Lower lobe of right lung (tissue), 2 donors: ENCODE results near the gene RASGRF2. TPM values are rescaled to one million over a fixed set of nuclear protein-coding genes. Genes with fewer than 3 reads are reported as not detected.
"Not testable (repeated sequence)": the region's sequence is repeated elsewhere in the genome, so short reads cannot be mapped to it uniquely, and the experiment has no call there.

Experiments used
- ATAC-seq, 2 donors: fragments of 200-7000 bp; cut with Tn5 transposase; one replicate each; pipeline ENCODE4 v1.9.1; 2020 to 2022; ENCODE audit warnings: mild to moderate bottlenecking in 2 of 2, moderate library complexity in 2 of 2
- DNase-seq: peaks from one replicate; pipeline ENCODE4 v3.0.0-alpha.2; 2020
- H3K27ac ChIP-seq: fragments of 200-600 bp; one replicate; pipeline ENCODE4 v1.8.0; 2022
- H3K27me3 ChIP-seq: fragments of 200-600 bp; one replicate; pipeline ENCODE4 v1.8.0; 2022; ENCODE audit warnings: low read depth
- H3K36me3 ChIP-seq: fragments of 200-600 bp; one replicate; pipeline ENCODE4 v1.8.0; 2022; ENCODE audit warnings: mild to moderate bottlenecking
- H3K4me1 ChIP-seq: fragments of 200-600 bp; one replicate; pipeline ENCODE4 v1.8.0; 2022
- H3K4me3 ChIP-seq: fragments of 200-600 bp; one replicate; pipeline ENCODE4 v1.8.0; 2022; ENCODE audit warnings: mild to moderate bottlenecking
- H3K9me3 ChIP-seq: fragments of 200-600 bp; one replicate; pipeline ENCODE4 v1.8.0; 2022
- intact Hi-C: fragments of 100-400 bp; cut with DNase I; formaldehyde crosslinking; loops from one replicate; pipeline ENCODE4 v1.11.0; 2022
- total RNA-seq: library from RNA; stranded (reverse); fragmentation: NEBNext Ultra II Directional; extraction: Animal tissue kit (Norgen Biotek cat#: 25700); gene quantifications from one replicate; pipeline ENCODE4 v1.2.1, GENCODE V29; 2021
- TF ChIP-seq, protein P1 (sequence below): fragments of 200-600 bp; IDR thresholded peaks from one replicate; pipeline ENCODE4 v1.8.0; 2022; ENCODE audit warnings: antibody characterized with exemption, mild to moderate bottlenecking
- donor health status: DM: no; HTN: yes; CAD: no; lungs with severe emphysema.

Gene RASGRF2
- total RNA-seq, 1 donor from 2014 or later, result 6.7 TPM

DNA sequence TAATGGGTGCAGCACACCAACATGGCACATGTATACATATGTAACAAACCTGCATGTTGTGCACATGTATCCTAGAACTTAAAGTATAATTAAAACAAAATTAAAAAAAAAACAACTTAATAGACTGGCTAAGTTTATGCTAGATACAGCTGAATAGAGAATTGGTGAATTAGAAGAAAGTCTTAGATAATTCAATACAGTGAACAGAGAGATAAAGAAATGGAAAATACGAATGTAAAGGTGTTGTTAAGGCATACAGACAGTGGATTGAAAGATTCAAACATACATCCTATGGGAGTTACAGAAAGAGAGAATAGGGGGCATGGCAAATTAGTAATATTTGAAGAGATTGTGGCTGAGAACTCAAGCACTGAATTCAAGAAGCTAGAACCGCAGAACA lies 75.4 kb downstream of the RASGRF2 start:
- no peaks in the 10 kb centered on the region for H3K36me3 ChIP-seq
- intact Hi-C loops, result no loop called here
- no peaks in the 10 kb centered on the region for H3K4me1 ChIP-seq
- ATAC-seq, result no peak
- no peak for DNase-seq
- H3K27ac ChIP-seq, result no peak overlapping the region
- TF ChIP-seq, protein P1, sequence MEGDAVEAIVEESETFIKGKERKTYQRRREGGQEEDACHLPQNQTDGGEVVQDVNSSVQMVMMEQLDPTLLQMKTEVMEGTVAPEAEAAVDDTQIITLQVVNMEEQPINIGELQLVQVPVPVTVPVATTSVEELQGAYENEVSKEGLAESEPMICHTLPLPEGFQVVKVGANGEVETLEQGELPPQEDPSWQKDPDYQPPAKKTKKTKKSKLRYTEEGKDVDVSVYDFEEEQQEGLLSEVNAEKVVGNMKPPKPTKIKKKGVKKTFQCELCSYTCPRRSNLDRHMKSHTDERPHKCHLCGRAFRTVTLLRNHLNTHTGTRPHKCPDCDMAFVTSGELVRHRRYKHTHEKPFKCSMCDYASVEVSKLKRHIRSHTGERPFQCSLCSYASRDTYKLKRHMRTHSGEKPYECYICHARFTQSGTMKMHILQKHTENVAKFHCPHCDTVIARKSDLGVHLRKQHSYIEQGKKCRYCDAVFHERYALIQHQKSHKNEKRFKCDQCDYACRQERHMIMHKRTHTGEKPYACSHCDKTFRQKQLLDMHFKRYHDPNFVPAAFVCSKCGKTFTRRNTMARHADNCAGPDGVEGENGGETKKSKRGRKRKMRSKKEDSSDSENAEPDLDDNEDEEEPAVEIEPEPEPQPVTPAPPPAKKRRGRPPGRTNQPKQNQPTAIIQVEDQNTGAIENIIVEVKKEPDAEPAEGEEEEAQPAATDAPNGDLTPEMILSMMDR, result no peak
- H3K27me3 ChIP-seq, result no peaks in the 10 kb centered on the region
- no peak overlapping the region for H3K4me3 ChIP-seq
- H3K9me3 ChIP-seq, result no peaks in the 10 kb centered on the region

- no peak for ATAC-seq
- H3K4me3 ChIP-seq, result no peak overlapping the region
- H3K4me1 ChIP-seq, result no peaks in the 10 kb centered on the region
- TF ChIP-seq, protein P1, result no peak
- no peak overlapping the region for H3K27ac ChIP-seq
- H3K27me3 ChIP-seq, result no peaks in the 10 kb centered on the region
- intact Hi-C loops, result no loop called here
- H3K9me3 ChIP-seq, result no peaks in the 10 kb centered on the region
- H3K36me3 ChIP-seq, result no peaks in the 10 kb centered on the region
- DNase-seq, result no peak
Observed at GRCh38 chr5:81038495-81038894, 78.3 kb downstream of the RASGRF2 start.

DNA sequence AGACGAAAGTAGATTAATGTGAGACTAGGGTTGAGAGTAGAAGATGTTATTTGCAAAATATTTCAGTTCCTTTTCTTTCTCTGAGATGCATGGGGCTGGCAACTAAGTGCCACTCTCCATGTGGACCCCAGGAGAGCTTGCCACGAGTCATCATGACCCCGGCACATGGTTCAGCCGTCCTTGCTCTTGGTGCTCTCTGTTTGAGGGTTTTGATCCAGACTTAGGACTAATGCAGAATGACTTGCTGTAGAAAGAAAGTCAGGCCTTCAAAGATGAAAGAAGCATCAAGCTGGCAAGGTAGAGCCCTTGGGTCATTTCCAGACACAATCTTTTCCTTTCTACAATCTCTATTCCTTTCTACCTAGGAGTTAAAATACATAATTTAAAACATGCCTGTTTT lies 84.7 kb downstream of the RASGRF2 start:
- no peaks in the 10 kb centered on the region for H3K9me3 ChIP-seq
- TF ChIP-seq, protein P1, result no peak
- no peaks in the 10 kb centered on the region for H3K27me3 ChIP-seq
- no peaks in the 10 kb centered on the region for H3K36me3 ChIP-seq
- ATAC-seq (no peak), DNase-seq (no peak)
- no peak overlapping the region for H3K4me3 ChIP-seq
- no peak overlapping the region for H3K27ac ChIP-seq
- no peaks in the 10 kb centered on the region for H3K4me1 ChIP-seq
- intact Hi-C loops, result no loop called here

- H3K36me3 ChIP-seq, result no peaks in the 10 kb centered on the region
- no peak for ATAC-seq
- H3K27ac ChIP-seq, result no peak overlapping the region
- intact Hi-C loops, result no loop called here
- DNase-seq, result no peak
- TF ChIP-seq, protein P1, result no peak
- H3K27me3 ChIP-seq, result no peaks in the 10 kb centered on the region
- H3K4me3 ChIP-seq, result no peak overlapping the region
- H3K4me1 ChIP-seq, result no peaks in the 10 kb centered on the region
- no peaks in the 10 kb centered on the region for H3K9me3 ChIP-seq
Observed at GRCh38 chr5:81045389-81045807, 85.2 kb downstream of the RASGRF2 start.

DNA sequence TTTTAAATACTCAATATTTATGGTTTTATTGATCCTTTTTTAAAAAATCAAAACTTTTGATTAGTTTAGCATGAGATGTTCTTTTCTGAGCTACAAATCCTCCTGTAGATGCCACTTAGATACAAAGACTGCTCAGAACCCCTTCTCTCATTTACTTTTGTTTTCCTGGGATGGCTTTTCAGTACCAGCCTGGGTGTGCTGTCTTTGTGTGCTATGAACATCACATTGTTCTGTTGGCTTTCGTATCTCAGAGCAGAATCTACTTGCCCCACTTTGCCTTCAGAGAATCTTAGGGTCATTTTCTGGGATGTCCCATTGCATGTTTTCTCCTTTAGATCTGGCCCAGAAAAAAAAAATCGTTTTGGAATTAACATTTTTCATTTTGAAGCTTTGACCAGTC lies 85.9 kb downstream of the RASGRF2 start:
- intact Hi-C loops, result no loop called here
- no peak for ATAC-seq
- Histone ChIP-seq H3K27me3 (no peaks in the 10 kb centered on the region), H3K27ac (no peak overlapping the region), H3K4me1 (no peaks in the 10 kb centered on the region), H3K36me3 (no peaks in the 10 kb centered on the region), H3K9me3 (no peaks in the 10 kb centered on the region), H3K4me3 (no peak overlapping the region)
- TF ChIP-seq, protein P1, result no peak
- no peak for DNase-seq

DNA sequence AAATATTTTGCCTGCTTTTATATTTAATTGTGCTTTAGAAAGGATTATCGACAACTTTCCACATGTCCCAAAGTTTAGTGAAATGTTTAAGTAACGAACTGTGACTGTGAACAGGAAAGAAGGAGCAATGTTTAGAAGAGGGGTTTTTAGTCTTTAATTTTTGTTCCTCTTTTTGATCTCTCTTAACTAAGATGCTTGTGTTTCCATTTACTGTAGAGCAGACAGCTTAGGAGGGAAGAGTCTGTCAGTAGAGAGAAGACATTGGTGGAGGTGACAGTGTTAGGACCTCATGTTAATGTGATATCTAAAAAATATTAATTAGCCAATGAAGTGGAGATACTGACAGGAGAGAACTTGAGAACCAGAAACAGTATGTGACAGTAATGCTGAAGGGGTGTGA lies 92.2 kb downstream of the RASGRF2 start:
- Histone ChIP-seq H3K4me3 (no peak overlapping the region), H3K27ac (no peak overlapping the region), H3K9me3 (no peaks in the 10 kb centered on the region), H3K27me3 (no peaks in the 10 kb centered on the region), H3K4me1 (no peaks in the 10 kb centered on the region), H3K36me3 (no peaks in the 10 kb centered on the region)
- TF ChIP-seq, protein P1, result no peak
- DNase-seq, result no peak
- intact Hi-C loops, result no loop called here
- no peak for ATAC-seq

DNA sequence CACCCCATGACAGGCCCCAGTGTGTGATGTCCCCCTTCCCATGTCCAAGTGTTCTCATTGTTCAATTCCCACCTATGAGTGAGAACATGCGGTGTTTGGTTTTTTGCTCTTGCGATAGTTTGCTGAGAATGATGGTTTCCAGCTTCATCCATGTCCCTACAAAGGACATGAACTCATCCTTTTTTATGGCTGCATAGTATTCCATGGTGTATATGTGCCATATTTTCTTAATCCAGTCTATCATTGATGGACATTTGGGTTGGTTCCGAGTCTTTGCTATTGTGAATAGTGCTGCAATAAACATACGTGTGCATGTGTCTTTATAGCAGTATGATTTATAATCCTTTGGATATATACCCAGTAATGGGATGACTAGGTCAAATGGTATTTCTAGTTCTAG lies 93.1 kb downstream of the RASGRF2 start:
- DNase-seq, H3K9me3 ChIP-seq, H3K4me3 ChIP-seq, H3K27ac ChIP-seq, ATAC-seq, H3K27me3 ChIP-seq, intact Hi-C loops, H3K36me3 ChIP-seq, H3K4me1 ChIP-seq: not testable (repeated sequence)
